Ectodermal cell (in vitro differentiated cells): ENCODE measurements around the gene GAS2L3. TPM values are rescaled to one million over a fixed set of nuclear protein-coding genes. Genes with fewer than 3 reads are reported as not detected.
A peak's percentile ranks its signal among the peaks of the same experiment; 100 is the strongest.

Experiments used
- H3K27ac ChIP-seq: 2 replicates; pipeline ENCODE4 v1.7.0; 2013; ENCODE audit warnings: mild to moderate bottlenecking, low read depth, low read length; ENCODE audit not compliant: insufficient read depth, poor library complexity, severe bottlenecking
- H3K27me3 ChIP-seq: 2 replicates; pipeline ENCODE4 v1.7.0; 2013; ENCODE audit warnings: mild to moderate bottlenecking, low read length; ENCODE audit not compliant: insufficient read depth, control insufficient read depth, poor library complexity, severe bottlenecking
- H3K36me3 ChIP-seq: one replicate; pipeline ENCODE4 v1.7.0; 2013; ENCODE audit warnings: low read length; ENCODE audit not compliant: control insufficient read depth, insufficient read depth
- H3K4me1 ChIP-seq: one replicate; pipeline ENCODE4 v1.7.0; 2013; ENCODE audit warnings: low read length; ENCODE audit not compliant: control insufficient read depth, insufficient read depth
- H3K4me3 ChIP-seq: 2 replicates; pipeline ENCODE4 v1.7.0; 2013; ENCODE audit warnings: low read depth, low read length, control low read depth; ENCODE audit not compliant: insufficient read depth
- H3K9me3 ChIP-seq: 2 replicates; pipeline ENCODE4 v1.7.0; 2013; ENCODE audit warnings: mild to moderate bottlenecking, low read length, moderate library complexity; ENCODE audit not compliant: control insufficient read depth
- WGBS, 2 experiments: methylation state at CpG; one replicate each; pipeline ENCODE4 v1.1.7; 2013; ENCODE audit warnings: missing lambda C conversion rate in 2 of 2; 5-methylcytosine and 5-hydroxymethylcytosine counted together
- polyA plus RNA-seq, 4 experiments: library from polyadenylated mRNA; stranded (reverse); fragments of 50-300 nt; gene quantifications; one replicate each; pipeline ENCODE4 v1.2.3, GENCODE V29; 2013

Gene GAS2L3
- 19.1 TPM for polyA plus RNA-seq (2013, experiment 1 of 4)
- 19.4 TPM for polyA plus RNA-seq (2013, experiment 2 of 4)
- 23.4 TPM for polyA plus RNA-seq (2013, experiment 3 of 4)
- 26.1 TPM for polyA plus RNA-seq (2013, experiment 4 of 4)

- no peak within 1 kb of the TSS for H3K27ac ChIP-seq
- WGBS, 2 experiments: 1% methylated on average over 70 of the region's 70 CpGs
- H3K9me3 ChIP-seq: no peaks in the 10 kb centered on the region
- H3K4me1 ChIP-seq: peaks cover 4% of the 10 kb centered on the region
- peaks cover 25% of the 10 kb centered on the region for H3K27me3 ChIP-seq
- peak within 1 kb of the TSS; percentile 73 for H3K4me3 ChIP-seq
- no peaks in the 10 kb centered on the region for H3K36me3 ChIP-seq
Observed at GRCh38 chr12:100573292-100574186, at the start of gene GAS2L3. TSS of gene GAS2L3 (plus strand) at chr12:100573684. CDS start at chr12:100594905, 21,221 bp downstream.

- no peaks in the 10 kb centered on the region for H3K4me1 ChIP-seq
- WGBS, 2 experiments: 86 to 91% methylated on average over 3 of the region's 3 CpGs
- H3K27me3 ChIP-seq: no peaks in the 10 kb centered on the region
- no peaks in the 10 kb centered on the region for H3K36me3 ChIP-seq
- no peaks in the 10 kb centered on the region for H3K9me3 ChIP-seq
- H3K27ac ChIP-seq: no peak overlapping the region
- H3K4me3 ChIP-seq: no peak overlapping the region
Observed at GRCh38 chr12:100528034-100528433, 45.5 kb upstream of the GAS2L3 start.

- 88% methylated on average over 1 of the region's 1 CpG; no CpG with 5 or more reads in 1 of the 2 experiments for WGBS, 2 experiments
- no peaks in the 10 kb centered on the region for H3K27me3 ChIP-seq
- no peak overlapping the region for H3K4me3 ChIP-seq
- H3K4me1 ChIP-seq: no peaks in the 10 kb centered on the region
- H3K9me3 ChIP-seq: no peaks in the 10 kb centered on the region
- no peak overlapping the region for H3K27ac ChIP-seq
- H3K36me3 ChIP-seq: no peaks in the 10 kb centered on the region
Observed at GRCh38 chr12:100528471-100529127, 44.9 kb upstream of the GAS2L3 start.

- Histone ChIP-seq H3K4me3 (no peak overlapping the region), H3K9me3 (no peaks in the 10 kb centered on the region), H3K4me1 (no peaks in the 10 kb centered on the region), H3K36me3 (no peaks in the 10 kb centered on the region), H3K27ac (no peak overlapping the region), H3K27me3 (no peaks in the 10 kb centered on the region)
- WGBS, 2 experiments: 84 to 100% methylated on average over 2 of the region's 2 CpGs
Observed at GRCh38 chr12:100529756-100530350, 43.6 kb upstream of the GAS2L3 start.

DNA sequence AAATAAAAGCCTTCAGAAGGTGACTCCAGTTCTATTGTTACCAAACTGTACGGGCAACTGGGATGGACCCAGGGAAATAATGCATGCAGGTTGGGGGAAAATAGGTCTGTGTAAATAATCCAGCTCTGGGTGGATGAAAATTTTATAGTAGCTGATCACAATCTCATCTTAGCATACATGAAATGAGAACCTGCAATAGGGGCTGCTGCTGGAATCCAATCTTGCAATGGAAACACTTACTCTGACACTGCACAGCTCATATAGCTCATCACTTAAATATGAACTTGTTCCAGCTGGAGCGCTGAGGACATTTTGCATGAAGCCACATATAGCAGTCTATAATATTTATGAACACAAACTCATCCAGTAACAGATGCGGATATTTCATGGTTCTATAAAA is 40.1 kb upstream of the GAS2L3 start:
- H3K36me3 ChIP-seq: no peaks in the 10 kb centered on the region
- 92 to 98% methylated on average over 2 to 3 of the region's 3 CpGs for WGBS, 2 experiments
- no peak overlapping the region for H3K27ac ChIP-seq
- H3K4me3 ChIP-seq: no peak overlapping the region
- no peaks in the 10 kb centered on the region for H3K4me1 ChIP-seq
- no peaks in the 10 kb centered on the region for H3K9me3 ChIP-seq
- no peaks in the 10 kb centered on the region for H3K27me3 ChIP-seq

DNA sequence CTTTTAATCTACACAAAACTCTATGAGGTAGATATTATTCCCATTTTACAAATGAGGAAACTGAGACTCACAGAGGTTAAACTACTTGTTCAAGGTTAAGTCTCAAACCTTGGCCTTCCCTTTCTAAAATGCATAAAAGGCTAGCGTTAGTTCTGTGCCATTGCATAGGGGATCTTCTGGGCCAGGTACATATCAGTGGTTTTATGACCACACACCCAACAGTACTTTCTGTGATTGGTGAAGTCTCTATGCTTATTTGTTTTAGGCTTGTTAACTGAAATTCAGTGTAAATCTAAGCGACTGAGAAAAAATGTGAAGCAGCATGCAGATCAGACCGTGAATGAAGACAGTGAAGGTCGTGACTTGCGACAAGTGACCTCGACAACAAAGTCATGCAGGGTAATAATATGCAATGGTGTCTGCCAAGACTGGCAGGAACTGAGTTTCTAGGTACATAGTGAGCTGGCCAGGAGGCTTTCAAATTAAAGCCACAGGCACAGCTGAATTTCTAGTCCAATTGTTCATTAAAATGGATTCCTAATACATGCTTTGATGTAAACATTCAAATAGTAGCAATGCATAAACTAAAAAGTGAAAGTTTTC is 38.8 kb upstream of the GAS2L3 start:
- no peaks in the 10 kb centered on the region for H3K36me3 ChIP-seq
- no peaks in the 10 kb centered on the region for H3K27me3 ChIP-seq
- H3K27ac ChIP-seq: no peak overlapping the region
- H3K4me3 ChIP-seq: no peak overlapping the region
- H3K4me1 ChIP-seq: no peaks in the 10 kb centered on the region
- H3K9me3 ChIP-seq: no peaks in the 10 kb centered on the region
- 92% methylated on average over 6 of the region's 6 CpGs for WGBS, 2 experiments

GRCh38 chr12:100539202-100539601 is 34.3 kb upstream of the GAS2L3 start:
- no peaks in the 10 kb centered on the region for H3K4me1 ChIP-seq
- H3K27me3 ChIP-seq: no peaks in the 10 kb centered on the region
- H3K27ac ChIP-seq: no peak overlapping the region
- H3K4me3 ChIP-seq: no peak overlapping the region
- H3K9me3 ChIP-seq: no peaks in the 10 kb centered on the region
- no peaks in the 10 kb centered on the region for H3K36me3 ChIP-seq
- whole genome bisulfite sequencing, 2 experiments: 35 to 53% methylated on average over 2 of the region's 2 CpGs

DNA sequence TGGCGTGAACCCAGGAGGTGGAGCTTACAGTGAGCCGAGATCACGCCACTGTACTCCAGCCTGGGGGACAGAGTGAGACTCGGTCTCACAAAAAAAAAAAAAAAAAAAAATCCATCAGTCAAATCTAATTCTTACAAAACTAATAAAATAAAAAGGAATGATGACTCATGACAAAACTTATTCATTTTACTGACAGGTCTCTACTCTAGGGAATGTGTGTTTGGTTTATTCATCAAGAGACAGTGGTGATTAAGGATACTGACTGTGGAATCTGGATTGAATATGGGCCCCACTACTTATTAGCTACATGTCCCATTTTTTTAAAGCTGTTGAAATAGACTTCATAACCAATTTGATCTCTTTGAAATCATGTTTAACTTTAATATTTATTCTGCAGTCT is 29.3 kb upstream of the GAS2L3 start:
- no peak overlapping the region for H3K4me3 ChIP-seq
- no peaks in the 10 kb centered on the region for H3K27me3 ChIP-seq
- H3K9me3 ChIP-seq: no peaks in the 10 kb centered on the region
- H3K36me3 ChIP-seq: no peaks in the 10 kb centered on the region
- WGBS, 2 experiments: 85 to 92% methylated on average over 2 to 3 of the region's 4 CpGs
- no peak overlapping the region for H3K27ac ChIP-seq
- no peaks in the 10 kb centered on the region for H3K4me1 ChIP-seq

GRCh38 chr12:100545092-100545491 is 28.4 kb upstream of the GAS2L3 start:
- Histone ChIP-seq H3K9me3 (no peaks in the 10 kb centered on the region), H3K27me3 (no peaks in the 10 kb centered on the region), H3K4me3 (no peak overlapping the region), H3K4me1 (no peaks in the 10 kb centered on the region), H3K36me3 (no peaks in the 10 kb centered on the region), H3K27ac (no peak overlapping the region)
- WGBS, 2 experiments: 75 to 92% methylated on average over 1 of the region's 1 CpG
